Measurements from ENCODE around the gene PHAF1. TPM values are rescaled to one million over a fixed set of nuclear protein-coding genes. Genes with fewer than 3 reads are reported as not detected.
A peak's percentile ranks its signal among the peaks of the same experiment; 100 is the strongest.

Gene PHAF1
- total RNA-seq, 1 donor from 2014 or later: 8.8 TPM

DNA sequence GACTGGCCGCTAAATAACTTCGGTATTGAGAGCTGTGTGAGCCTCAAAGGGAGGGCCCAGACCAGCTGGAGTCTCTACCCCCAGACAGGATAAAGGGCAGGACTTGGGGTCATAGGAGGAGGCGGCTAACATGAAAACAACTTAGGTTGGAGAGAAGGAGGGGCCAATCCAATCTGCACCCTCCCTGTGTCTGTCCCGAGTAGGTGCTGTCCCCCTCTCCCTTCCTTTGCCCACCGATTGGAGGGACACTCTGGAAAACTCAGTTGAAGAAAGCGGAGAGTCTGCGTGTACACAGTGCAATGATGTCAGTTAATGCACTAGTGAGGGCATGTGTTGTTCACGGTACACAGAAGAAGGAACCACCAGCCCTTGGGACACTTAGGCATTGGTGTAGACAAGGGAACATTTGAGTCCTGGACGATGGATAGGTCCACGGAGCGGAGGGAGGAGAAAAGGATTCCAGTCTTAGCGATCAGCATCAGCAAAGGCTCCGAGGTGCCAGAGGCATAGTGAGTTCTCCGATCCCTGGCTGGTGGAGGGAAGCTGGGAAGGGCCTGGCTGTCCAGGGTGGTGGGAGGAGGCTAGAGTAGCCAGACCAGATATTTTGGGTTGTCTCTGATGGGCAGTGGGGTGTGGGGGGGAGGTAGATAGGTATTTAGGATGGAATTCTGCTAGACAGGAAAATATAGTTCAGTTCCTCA lies 61.4 kb downstream of the PHAF1 start:
- intact Hi-C loops (cut with DNase I): no loop called here
- no peak for DNase-seq (ENCODE audit: low spot score)

- intact Hi-C loops (cut with DNase I): no loop called here
- no peak for DNase-seq (ENCODE audit: low spot score)
Measured at GRCh38 chr16:67173323-67173722, 63.6 kb downstream of the PHAF1 start.

GRCh38 chr16:67173808-67174705 lies 64.3 kb downstream of the PHAF1 start:
- intact Hi-C loops (cut with DNase I): no loop called here
- peak; percentile 92 for DNase-seq (ENCODE audit: low spot score)

DNA sequence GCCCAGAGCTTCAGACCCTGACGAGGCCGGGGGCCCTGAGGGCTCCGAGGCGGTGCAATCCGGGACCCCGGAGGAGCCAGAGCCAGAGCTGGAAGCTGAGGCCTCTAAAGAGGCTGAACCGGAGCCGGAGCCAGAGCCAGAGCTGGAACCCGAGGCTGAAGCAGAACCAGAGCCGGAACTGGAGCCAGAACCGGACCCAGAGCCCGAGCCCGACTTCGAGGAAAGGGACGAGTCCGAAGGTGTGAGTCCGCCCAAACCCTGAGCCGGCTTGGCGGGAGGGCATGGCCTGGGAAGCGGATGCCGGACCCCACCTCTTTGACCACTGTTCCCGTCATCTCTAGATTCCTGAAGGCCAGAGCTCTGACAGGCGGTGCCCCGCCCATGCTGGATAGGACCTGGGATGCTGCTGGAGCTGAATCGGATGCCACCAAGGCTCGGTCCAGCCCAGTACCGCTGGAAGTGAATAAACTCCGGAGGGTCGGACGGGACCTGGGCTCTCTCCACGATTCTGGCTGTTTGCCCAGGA lies 65.0 kb downstream of the PHAF1 start:
- intact Hi-C loops (cut with DNase I): no loop called here
- no peak for DNase-seq (ENCODE audit: low spot score)

- no peak for DNase-seq (ENCODE audit: low spot score)
- intact Hi-C loops (cut with DNase I): no loop called here
Measured at GRCh38 chr16:67176662-67177061, 66.9 kb downstream of the PHAF1 start.

DNA sequence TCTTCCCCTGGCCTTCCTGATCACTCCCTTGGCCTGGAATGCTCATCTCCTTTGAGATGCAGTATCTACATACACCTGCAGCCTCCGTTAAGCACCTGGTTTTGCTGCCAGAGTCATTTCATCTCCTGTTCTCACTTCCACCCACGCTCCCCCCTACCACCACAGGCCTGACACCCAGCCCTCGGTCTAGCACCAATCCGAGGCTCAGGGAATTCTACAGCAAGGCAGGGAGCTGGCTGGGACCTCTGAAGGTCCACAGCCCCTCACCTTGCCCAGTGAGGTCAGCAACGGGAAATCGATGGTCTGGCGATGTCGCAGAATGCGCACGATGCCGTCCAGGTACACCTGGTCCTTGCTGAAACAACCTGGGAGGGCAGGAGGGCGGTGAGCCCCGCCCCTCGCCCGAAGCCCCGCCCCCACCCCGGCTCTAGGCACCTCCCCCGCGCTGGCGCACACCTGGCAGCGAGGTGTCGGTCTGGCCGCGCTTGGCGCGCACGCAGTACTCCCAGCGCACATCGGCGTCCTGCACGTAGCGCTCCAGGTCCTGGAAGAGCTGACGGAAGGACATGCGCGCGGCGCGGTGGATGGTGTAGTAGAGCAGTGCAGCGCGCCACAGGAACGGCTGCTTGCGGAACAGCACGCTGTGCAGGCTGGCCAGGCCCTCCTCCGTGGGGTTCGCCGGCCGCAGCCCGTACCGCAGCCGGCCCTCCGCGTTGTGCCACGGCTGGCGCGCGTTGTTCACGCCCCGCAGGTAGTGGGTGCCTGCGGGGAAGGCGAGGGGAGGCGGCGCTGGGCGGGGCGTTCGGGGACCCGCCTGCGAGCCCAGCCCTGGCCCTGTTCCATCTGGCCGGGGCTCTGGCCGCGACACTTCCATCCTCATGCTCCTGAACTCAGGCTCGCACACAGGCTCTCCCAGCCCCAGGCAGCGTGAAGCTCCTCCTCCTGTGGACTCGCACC lies 68.3 kb downstream of the PHAF1 start:
- intact Hi-C loops (cut with DNase I): no loop called here
- DNase-seq (ENCODE audit: low spot score): no peak

DNA sequence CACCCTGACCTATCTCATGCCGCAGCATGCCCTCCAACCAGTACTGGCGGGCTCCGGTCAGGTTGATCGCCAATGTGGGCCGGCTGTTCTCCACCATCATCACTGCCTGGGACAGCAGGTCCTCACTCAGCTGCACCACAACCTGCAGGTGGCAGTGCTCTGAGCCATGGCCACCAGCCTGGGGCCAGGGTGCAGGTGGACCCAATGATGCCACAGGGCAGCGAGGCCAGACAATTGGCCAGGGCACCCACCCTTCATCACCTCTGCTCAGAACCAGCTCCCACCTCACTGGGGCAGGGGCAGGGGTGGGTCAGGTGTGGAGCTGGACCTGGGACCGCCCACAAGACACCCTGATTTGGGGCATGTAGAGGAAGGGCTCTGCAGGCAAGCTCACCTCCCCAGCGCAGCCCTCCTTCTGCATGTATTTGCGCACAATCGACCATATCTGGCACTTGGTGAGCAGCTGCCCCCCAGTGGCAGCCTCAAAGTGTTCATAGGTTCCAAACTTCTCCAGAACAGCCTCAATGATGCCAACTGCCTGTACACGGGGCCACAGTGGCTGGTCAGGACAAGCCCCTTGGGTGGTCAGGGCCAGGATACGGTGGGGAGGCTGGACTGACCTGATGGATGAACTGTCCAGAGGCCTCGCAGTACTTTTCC lies 69.8 kb downstream of the PHAF1 start:
- no peak for DNase-seq (ENCODE audit: low spot score)
- intact Hi-C loops (cut with DNase I): no loop called here

- intact Hi-C loops (cut with DNase I): no loop called here
Measured at GRCh38 chr16:67180166-67180565, 70.4 kb downstream of the PHAF1 start.

DNA sequence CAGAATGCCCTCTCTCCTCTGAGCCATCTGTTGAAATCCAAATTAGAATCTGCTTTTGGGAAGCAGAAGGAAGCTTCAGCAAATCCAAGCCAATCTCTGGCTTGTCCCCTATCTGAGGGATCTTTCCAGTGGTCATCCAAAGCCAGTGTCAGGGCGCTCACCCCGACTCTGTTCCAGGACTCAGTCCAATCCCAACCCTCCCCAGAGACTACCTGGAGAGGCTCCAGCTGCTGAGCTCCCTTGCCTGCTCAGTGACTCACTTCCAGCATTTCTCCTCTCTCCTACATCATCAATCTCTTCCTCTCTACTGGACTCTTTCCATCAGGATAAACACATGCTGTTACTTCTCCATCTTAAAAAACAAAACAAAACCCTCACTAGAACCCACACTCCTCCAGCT lies 71.6 kb downstream of the PHAF1 start:
- DNase-seq (ENCODE audit: low spot score): no peak
- intact Hi-C loops (cut with DNase I): no loop called here

More at GRCh38 chr16:67180166-67180565, 70.4 kb downstream of the PHAF1 start:
- DNase-seq (ENCODE audit: low spot score): no peak

DNA sequence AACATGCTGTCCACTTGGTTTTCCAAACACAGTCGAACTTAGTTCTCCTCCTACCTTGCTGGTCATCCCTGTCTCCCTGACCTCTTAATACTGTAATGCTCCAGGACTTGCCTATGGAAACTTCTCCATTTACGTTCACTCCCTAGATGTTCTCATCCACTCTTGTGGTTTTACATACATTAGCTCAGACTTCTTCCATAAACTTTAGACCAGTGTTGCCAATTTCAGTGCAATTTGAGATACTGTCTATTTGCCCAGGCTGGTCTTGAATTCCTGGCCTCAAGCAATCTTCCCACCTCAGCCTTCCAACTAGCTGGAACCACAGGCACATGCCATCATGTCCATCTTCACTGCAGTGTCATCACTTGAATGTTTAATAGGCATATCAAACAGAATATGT lies 72.5 kb downstream of the PHAF1 start:
- DNase-seq (ENCODE audit: low spot score): no peak
- intact Hi-C loops (cut with DNase I): no loop called here

DNA sequence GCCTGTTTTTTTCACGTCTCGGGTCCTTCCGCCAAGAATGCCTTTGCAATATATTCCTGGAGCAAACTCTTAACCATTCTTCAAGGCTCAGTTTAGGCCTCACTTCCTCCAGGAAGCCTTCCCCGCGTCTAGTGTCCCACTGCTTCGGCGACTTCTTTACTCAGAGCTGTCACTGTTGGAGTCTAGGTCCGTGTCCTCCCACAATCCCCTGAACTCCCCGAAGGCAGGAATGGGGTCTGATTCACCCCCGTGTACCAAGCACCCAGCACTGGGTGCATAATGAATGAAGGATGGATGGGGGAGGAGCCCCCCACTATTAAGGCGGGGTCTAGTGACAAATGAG lies 73.5 kb downstream of the PHAF1 start:
- intact Hi-C loops (cut with DNase I): no loop called here
- no peak for DNase-seq (ENCODE audit: low spot score)

DNA sequence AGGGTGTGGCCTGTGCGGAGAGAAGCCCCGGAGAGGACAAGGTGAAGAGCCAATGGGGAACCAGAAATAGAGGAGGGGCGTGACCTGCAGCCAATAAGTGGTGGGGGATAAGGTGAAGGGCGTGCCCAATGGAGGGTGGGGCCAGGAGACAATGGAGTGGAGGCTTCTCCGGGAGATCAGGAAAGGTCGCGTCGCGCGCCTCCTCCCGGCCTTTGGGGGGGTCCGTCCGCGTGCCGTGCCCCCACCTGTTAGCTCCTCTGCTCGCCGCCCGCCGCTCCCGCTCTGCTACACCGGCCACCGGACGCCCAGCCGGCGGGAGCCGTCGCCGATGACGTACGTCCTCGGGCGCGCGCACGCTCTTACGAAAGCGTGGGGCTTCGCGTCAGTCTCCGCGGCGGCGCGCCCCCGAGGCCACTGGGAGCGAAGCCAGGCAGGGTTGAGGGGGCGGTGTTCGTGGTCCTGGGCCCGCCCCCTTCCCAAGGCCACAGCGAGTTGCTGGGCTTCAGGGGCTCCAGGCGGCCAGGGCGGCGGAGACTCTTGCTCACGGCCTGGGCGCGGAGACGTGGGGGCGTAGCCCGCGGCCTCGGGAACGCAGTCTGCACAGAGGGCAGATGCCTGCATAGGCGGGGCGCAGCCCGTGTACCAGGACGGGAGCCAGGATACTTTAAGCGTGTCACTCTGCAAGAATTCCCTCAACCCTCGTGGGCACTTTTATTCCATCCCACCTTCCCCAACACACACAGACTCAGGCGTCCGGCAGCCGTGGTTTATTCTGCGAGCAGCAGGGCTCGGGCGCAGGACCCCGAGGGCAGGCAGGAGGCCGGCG lies 74.1 kb downstream of the PHAF1 start, which contains the start of gene MATCAP1:
MATCAP1 (minus strand) TSS at position 337 of the 826 bp plus-strand sequence. CDS start 3,353 bp downstream, outside the sequence.
- peak; percentile 96 for DNase-seq (ENCODE audit: low spot score)
- intact Hi-C loops (cut with DNase I): loop anchor here (2.0 kb wide), 1 partner anchor 23 kb away; no protein-coding TSS in a partner anchor

GRCh38 chr16:67184453-67184994 lies 74.8 kb downstream of the PHAF1 start:
- intact Hi-C loops (cut with DNase I): loop anchor here (2.0 kb wide), 1 partner anchor 24 kb away; no protein-coding TSS in a partner anchor
- no peak for DNase-seq (ENCODE audit: low spot score)

- intact Hi-C loops (cut with DNase I): loop anchor here (2.0 kb wide), 1 partner anchor 24 kb away; no protein-coding TSS in a partner anchor
- DNase-seq (ENCODE audit: low spot score): peak; percentile 93
Measured at GRCh38 chr16:67184995-67185650, 75.4 kb downstream of the PHAF1 start.

- intact Hi-C loops (cut with DNase I): loop anchor here (2.0 kb wide), 1 partner anchor 25 kb away; no protein-coding TSS in a partner anchor
- no peak for DNase-seq (ENCODE audit: low spot score)
Measured at GRCh38 chr16:67185651-67186134, 76.0 kb downstream of the PHAF1 start.

- intact Hi-C loops (cut with DNase I): no loop called here
- no peak for DNase-seq (ENCODE audit: low spot score)
Measured at GRCh38 chr16:67186550-67186950, 76.8 kb downstream of the PHAF1 start.

Measured in cardiac septum (tissue), 1 donor.